GM12878 (cell line): Measurements from ENCODE around the gene LIMS1. TPM values are rescaled to one million over a fixed set of nuclear protein-coding genes. Genes with fewer than 3 reads are reported as not detected.

Source experiments
- ATAC-seq: fragments of 200-7000 bp; cut with Tn5 transposase; 3 replicates; pipeline ENCODE4 v1.9.1; 2020; ENCODE audit warnings: mild to moderate bottlenecking, moderate library complexity
- BruUV-seq: library from RNA; stranded (reverse); fragments of 400-500 nt; replicated peaks from 2 replicates; lab custom pipeline; 2021; lab: Mats Ljungman, UMichigan
- CTCF ChIA-PET: fragments of 300-600 bp; sonication (Branson Sonifier 250); formaldehyde crosslinking; extraction: SDS; loops from one replicate; lab custom pipeline; 2021; ENCODE audit warnings: inconsistent platforms; lab: Yijun Ruan, JAX
- POLR2A ChIA-PET: fragments of 350-600 bp; formaldehyde crosslinking; extraction: SDS; loops from one replicate; lab custom pipeline; 2021; ENCODE audit warnings: inconsistent platforms; lab: Charles Lee
- RAD21 ChIA-PET: fragments of 300-600 bp; sonication (Branson Sonifier 250); formaldehyde crosslinking; loops from one replicate; lab custom pipeline; 2023; ENCODE audit warnings: antibody characterized with exemption; ENCODE audit not compliant: unreplicated experiment; lab: Charles Lee
- SMC1A ChIA-PET: fragments of 300-600 bp; sonication (Branson Sonifier 250); formaldehyde crosslinking; loops from one replicate; lab custom pipeline; 2023; ENCODE audit not compliant: unreplicated experiment, uncharacterized antibody; lab: Charles Lee
- DNase-seq: peaks from one replicate; pipeline ENCODE4 v3.0.0-alpha.2; 2011; ENCODE audit warnings: low read depth, low spot score
- FAIRE-seq: peaks from 3 replicates; lab custom pipeline; 2011; peaks lifted over from hg19 to GRCh38; lab: Jason Lieb, UNC
- H2AFZ ChIP-seq: 2 replicates; pipeline ENCODE4 v1.6.0; 2011; ENCODE audit warnings: low read depth, low read length, control low read depth; ENCODE audit not compliant: control insufficient read depth
- H3K27ac ChIP-seq: 2 replicates; pipeline ENCODE4 v1.5.1; 2011; ENCODE audit warnings: control low read depth; ENCODE audit not compliant: control insufficient read depth, insufficient read depth
- H3K27me3 ChIP-seq, 2 experiments: replicated peaks in 1 of 2; 2 replicates each; pipeline versions ENCODE4 v1.6.0 to v1.6.1; 2011; ENCODE audit warnings: low read length in 1 of 2; ENCODE audit not compliant: control insufficient read depth in 2 of 2, insufficient read depth in 2 of 2
- H3K36me3 ChIP-seq, 2 experiments: 2 replicates each; pipeline ENCODE4 v1.5.1; 2011; ENCODE audit warnings: low read length in 1 of 2; ENCODE audit not compliant: control insufficient read depth in 2 of 2, insufficient read depth in 2 of 2
- H3K4me1 ChIP-seq: 2 replicates; pipeline ENCODE4 v1.6.1; 2011; ENCODE audit warnings: mild to moderate bottlenecking, low read length, moderate library complexity, mixed read lengths; ENCODE audit not compliant: control insufficient read depth, insufficient read depth
- H3K4me2 ChIP-seq: 2 replicates; pipeline ENCODE4 v1.6.0; 2011; ENCODE audit warnings: control low read depth; ENCODE audit not compliant: control insufficient read depth, insufficient read depth
- H3K4me3 ChIP-seq: fragments of 200-600 bp; sonication (generic); 2 replicates; pipeline ENCODE4 v1.5.1; 2016
- H3K79me2 ChIP-seq: 2 replicates; pipeline ENCODE4 v1.6.0; 2011; ENCODE audit warnings: low read length; ENCODE audit not compliant: control insufficient read depth, insufficient read depth
- H3K9ac ChIP-seq: 2 replicates; pipeline ENCODE4 v1.8.0; 2011; ENCODE audit warnings: low read length, control low read depth, mixed read lengths; ENCODE audit not compliant: control insufficient read depth, insufficient read depth
- H3K9me3 ChIP-seq: replicated peaks from 3 replicates; pipeline ENCODE4 v1.5.1; 2011; ENCODE audit warnings: mild to moderate bottlenecking, low read length; ENCODE audit not compliant: control insufficient read depth, insufficient read depth
- H4K20me1 ChIP-seq: 2 replicates; pipeline ENCODE4 v1.6.0; 2011; ENCODE audit not compliant: control insufficient read depth, insufficient read depth
- RB1 ChIP-seq: fragments of 450-650 bp; formaldehyde crosslinking; IDR thresholded peaks from 2 replicates; pipeline ENCODE4 v1.6.1; 2017; ENCODE audit warnings: mild to moderate bottlenecking, borderline replicate concordance
- WGBS: methylation state at CpG from one replicate; pipeline ENCODE4 v1.1.6; 2016; ENCODE audit warnings: low lambda C conversion rate; ENCODE audit not compliant: insufficient replicate concordance, insufficient coverage; ENCODE audit errors: missing lambda C conversion rate; 5-methylcytosine and 5-hydroxymethylcytosine counted together
- in situ Hi-C: fragments of 300-500 bp; cut with MboI; formaldehyde crosslinking; loops from 9 replicates; pipeline ENCODE4 v1.14.3; 2018; ENCODE audit warnings: mixed read lengths
- intact Hi-C: fragments of 100-400 bp; cut with micrococcal nuclease; formaldehyde crosslinking; loops from one replicate; pipeline ENCODE4 v1.14.2; 2022; ENCODE audit not compliant: unreplicated experiment
- polyA plus RNA-seq, 11 experiments: library from polyadenylated mRNA; depleted of rRNA in 4 of 11; unstranded in 6 of 11; stranded (reverse) in 5 of 11; fragments of >200 nt; fragmentation: Nextera tagmentation in 4 of 11; fragmentation: Illumina TruSeq in 1 of 11; extraction: Ambion mirVana in 4 of 11; extraction: Trizol in 1 of 11; gene quantifications; 1 replicate in 1 of 11; 2 replicates in 10 of 11; pipeline versions ENCODE4 v1.2.1 to v1.2.3, GENCODE V29; 2011 to 2016; ENCODE audit warnings: inconsistent platforms in 2 of 11, missing spikeins in 2 of 11, low read depth in 1 of 11
- total RNA-seq, 4 experiments: library from RNA; depleted of rRNA in 3 of 4; stranded (reverse); fragments of >200 nt in 3 of 4; fragmentation: Illumina TruSeq in 1 of 4; extraction: Trizol in 1 of 4; gene quantifications; 2 replicates each; pipeline versions ENCODE4 v1.2.1 to v1.2.3, GENCODE V29; 2013 to 2021
- TF ChIP-seq, protein P1 (sequence below): fragments of 450-650 bp; IDR thresholded peaks from 2 replicates; pipeline ENCODE4 v1.6.1; 2016; ENCODE audit warnings: mild to moderate bottlenecking

LIMS1 gene
- total and polyA plus RNA-seq, 10 of the 15 experiments (the other 5 are each of a cell fraction or from before 2014, with no cell fraction given), result 15.7 to 98.1 (median 43.9) TPM

DNA sequence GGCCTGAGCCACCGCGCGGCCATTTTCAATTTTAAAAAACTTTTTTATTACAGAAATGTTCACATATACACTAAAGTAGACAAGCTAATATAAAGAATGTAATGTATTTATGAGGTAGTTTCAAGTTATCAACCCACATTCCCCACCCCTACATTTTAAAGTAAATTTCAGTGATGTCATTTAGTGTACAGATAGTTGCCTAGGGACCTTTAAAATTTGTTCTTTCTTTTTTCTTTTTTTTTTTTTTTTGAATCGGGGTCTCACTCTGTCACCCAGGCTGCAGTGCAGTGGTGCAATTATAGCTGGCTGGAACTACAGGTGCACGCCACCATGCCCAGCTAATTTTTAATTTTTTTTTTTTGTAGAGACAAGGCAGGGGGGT is 2.6 kb upstream of the LIMS1 start:
- TF ChIP-seq, protein P1, sequence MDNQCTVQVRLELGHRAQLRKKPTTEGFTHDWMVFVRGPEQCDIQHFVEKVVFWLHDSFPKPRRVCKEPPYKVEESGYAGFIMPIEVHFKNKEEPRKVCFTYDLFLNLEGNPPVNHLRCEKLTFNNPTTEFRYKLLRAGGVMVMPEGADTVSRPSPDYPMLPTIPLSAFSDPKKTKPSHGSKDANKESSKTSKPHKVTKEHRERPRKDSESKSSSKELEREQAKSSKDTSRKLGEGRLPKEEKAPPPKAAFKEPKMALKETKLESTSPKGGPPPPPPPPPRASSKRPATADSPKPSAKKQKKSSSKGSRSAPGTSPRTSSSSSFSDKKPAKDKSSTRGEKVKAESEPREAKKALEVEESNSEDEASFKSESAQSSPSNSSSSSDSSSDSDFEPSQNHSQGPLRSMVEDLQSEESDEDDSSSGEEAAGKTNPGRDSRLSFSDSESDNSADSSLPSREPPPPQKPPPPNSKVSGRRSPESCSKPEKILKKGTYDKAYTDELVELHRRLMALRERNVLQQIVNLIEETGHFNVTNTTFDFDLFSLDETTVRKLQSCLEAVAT, result 0 out of 2 replicates have a peak, but pooled peaks have one; percentile 2
- no peak for TF ChIP-seq RB1
- TF ChIP-seq, all 136 proteins: peak for 1
- no TSS peak for BruUV-seq
- no peak overlapping the region for H3K27ac ChIP-seq
- no peak overlapping the region for H3K9ac ChIP-seq
- SMC1A ChIA-PET, result interaction anchor here (1.0 to 9.0 kb wide), 3 partner anchors 34 to 82 kb away, joined by 3 to 214 read pairs (median 6); no protein-coding TSS in a partner anchor
- ATAC-seq (no peak), DNase-seq (no peak), FAIRE-seq (no peak)
- no peaks in the 10 kb centered on the region for H3K9me3 ChIP-seq
- POLR2A ChIA-PET, result interaction anchor here (0.7 to 3.0 kb wide), 6 partner anchors 34 to 86 kb away, joined by 4 to 18 read pairs (median 6); no protein-coding TSS in a partner anchor
- peaks cover 25% of the 10 kb centered on the region for H3K79me2 ChIP-seq
- H3K4me3 ChIP-seq, result no peak overlapping the region
- no peaks in the 10 kb centered on the region for H3K27me3 ChIP-seq
- in situ Hi-C loops (no loop called here), intact Hi-C loops (loop anchor here (5.0 kb wide), 2 partner anchors 69 to 106 kb away; no protein-coding TSS in a partner anchor)
- peak overlapping the region; percentile 75; the same call in 1 of the 2 replicates for H3K4me2 ChIP-seq
- CTCF ChIA-PET, result interaction anchor here (0.7 to 1.2 kb wide), 3 partner anchors 46 to 79 kb away, joined by 3 to 4 read pairs (median 3); no protein-coding TSS in a partner anchor
- no peaks in the 10 kb centered on the region for H3K4me1 ChIP-seq
- no peak overlapping the region for H2AFZ ChIP-seq
- RAD21 ChIA-PET, result interaction anchor here (0.9 to 1.5 kb wide), 3 partner anchors 33 to 53 kb away, joined by 3 to 6 read pairs (median 4); no protein-coding TSS in a partner anchor
- H4K20me1 ChIP-seq, result no peaks in the 10 kb centered on the region
- H3K36me3 ChIP-seq, result no peaks in the 10 kb centered on the region
- 94% methylated on average over 4 of the region's 5 CpGs for WGBS
